Measurements from ENCODE around the gene RNF180.

The RNF180 gene

GRCh38 chr5:64323591-64323990 is 157.9 kb downstream of the RNF180 start:
- TF ChIP-seq CTCF (IDR thresholded peaks at IDR 0.05; ENCODE audit: low read length) (no peak), EZH2 (IDR thresholded peaks at IDR 0.05; ENCODE audit: borderline replicate concordance, low read length) (no peak)

GRCh38 chr5:64330728-64331231 is 165.1 kb downstream of the RNF180 start:
- Histone ChIP-seq H3K9ac (ENCODE audit: low read length) (no peak overlapping the region), H3K79me2 (ENCODE audit: insufficient read depth, low read length) (no peaks in the 10 kb centered on the region), H3K4me3 (ENCODE audit: low read depth, low read length, poor library complexity, severe bottlenecking) (no peak overlapping the region), H3K27ac (ENCODE audit: low read depth, low read length, poor library complexity, severe bottlenecking) (no peak overlapping the region), H3K4me1 (ENCODE audit: insufficient read depth, low read length, severe bottlenecking) (no peaks in the 10 kb centered on the region), H3K36me3 (ENCODE audit: insufficient read depth, low read length) (no peaks in the 10 kb centered on the region), H4K20me1 (ENCODE audit: insufficient read depth, low read length) (no peaks in the 10 kb centered on the region), H3K9me2 (ENCODE audit: low read depth, low read length) (no peaks in the 10 kb centered on the region), H3F3A (ENCODE audit: insufficient read depth, low read length) (no peaks in the 10 kb centered on the region), H2AFZ (ENCODE audit: low read length) (no peak overlapping the region), H3K9me3 (ENCODE audit: low read length) (no peaks in the 10 kb centered on the region), H3K4me2 (ENCODE audit: low read length) (no peak overlapping the region), H3K27me3 (ENCODE audit: insufficient read depth, low read length) (no peaks in the 10 kb centered on the region)
- TF ChIP-seq EZH2 (IDR thresholded peaks at IDR 0.05; ENCODE audit: borderline replicate concordance, low read length) (no peak), CTCF (IDR thresholded peaks at IDR 0.05; ENCODE audit: low read length) (no peak)

More at GRCh38 chr5:64323591-64323990, 157.9 kb downstream of the RNF180 start:
- Histone ChIP-seq H4K20me1 (ENCODE audit: insufficient read depth, low read length) (no peaks in the 10 kb centered on the region), H3K27me3 (ENCODE audit: insufficient read depth, low read length) (no peaks in the 10 kb centered on the region), H3K4me3 (ENCODE audit: low read depth, low read length, poor library complexity, severe bottlenecking) (no peak overlapping the region), H3K27ac (ENCODE audit: low read depth, low read length, poor library complexity, severe bottlenecking) (no peak overlapping the region), H3K9ac (ENCODE audit: low read length) (no peak overlapping the region), H3F3A (ENCODE audit: insufficient read depth, low read length) (no peaks in the 10 kb centered on the region), H3K79me2 (ENCODE audit: insufficient read depth, low read length) (no peaks in the 10 kb centered on the region), H3K4me1 (ENCODE audit: insufficient read depth, low read length, severe bottlenecking) (no peaks in the 10 kb centered on the region), H3K9me3 (ENCODE audit: low read length) (no peaks in the 10 kb centered on the region), H3K36me3 (ENCODE audit: insufficient read depth, low read length) (no peaks in the 10 kb centered on the region), H3K4me2 (ENCODE audit: low read length) (no peak overlapping the region), H3K9me2 (ENCODE audit: low read depth, low read length) (no peaks in the 10 kb centered on the region), H2AFZ (ENCODE audit: low read length) (no peak overlapping the region)

GRCh38 chr5:64331597-64332277 is 166.1 kb downstream of the RNF180 start:
- Histone ChIP-seq H3K9ac (ENCODE audit: low read length) (no peak overlapping the region), H3K9me3 (ENCODE audit: low read length) (no peaks in the 10 kb centered on the region), H3K36me3 (ENCODE audit: insufficient read depth, low read length) (no peaks in the 10 kb centered on the region), H3K27me3 (ENCODE audit: insufficient read depth, low read length) (no peaks in the 10 kb centered on the region), H4K20me1 (ENCODE audit: insufficient read depth, low read length) (no peaks in the 10 kb centered on the region), H3K9me2 (ENCODE audit: low read depth, low read length) (no peaks in the 10 kb centered on the region), H2AFZ (ENCODE audit: low read length) (no peak overlapping the region), H3K79me2 (ENCODE audit: insufficient read depth, low read length) (no peaks in the 10 kb centered on the region), H3K4me2 (ENCODE audit: low read length) (no peak overlapping the region), H3K4me3 (ENCODE audit: low read depth, low read length, poor library complexity, severe bottlenecking) (no peak overlapping the region), H3K4me1 (ENCODE audit: insufficient read depth, low read length, severe bottlenecking) (no peaks in the 10 kb centered on the region), H3K27ac (ENCODE audit: low read depth, low read length, poor library complexity, severe bottlenecking) (no peak overlapping the region), H3F3A (ENCODE audit: insufficient read depth, low read length) (no peaks in the 10 kb centered on the region)
- no peak for TF ChIP-seq CTCF (IDR thresholded peaks at IDR 0.05; ENCODE audit: low read length)
- TF ChIP-seq EZH2 (IDR thresholded peaks at IDR 0.05; ENCODE audit: borderline replicate concordance, low read length) = no peak
